ENCODE results near the gene MAIP1.

MAIP1 gene

GRCh38 chr2:199992296-199992695 is 36.9 kb downstream of the MAIP1 start:
- no peak for DNase-seq

GRCh38 chr2:199994371-199994770 is 39.0 kb downstream of the MAIP1 start:
- DNase-seq: no peak

GRCh38 chr2:199994896-199995295 is 39.5 kb downstream of the MAIP1 start:
- DNase-seq: no peak

GRCh38 chr2:199997296-199997695 is 41.9 kb downstream of the MAIP1 start:
- no peak for DNase-seq

GRCh38 chr2:199999166-199999565 is 43.8 kb downstream of the MAIP1 start:
- DNase-seq: no peak

- no peak for DNase-seq
These were observed 45.2 kb downstream of the MAIP1 start for GRCh38 chr2:200000444-200001163.

GRCh38 chr2:200003444-200003843 is 48.1 kb downstream of the MAIP1 start:
- DNase-seq: no peak

- DNase-seq: no peak
These were observed 50.3 kb downstream of the MAIP1 start for GRCh38 chr2:200005675-200006074.

- DNase-seq: no peak
These were observed 51.9 kb downstream of the MAIP1 start for GRCh38 chr2:200007306-200007705.

GRCh38 chr2:200012401-200012800 is 57.0 kb downstream of the MAIP1 start:
- DNase-seq: no peak
